Activated T-helper 2 cell treated with anti-CD3 and anti-CD28 coated beads, Interferon-gamma antibody, Interleukin-2, Interleukin-4, amounts not matched to agents 10 μg/mL and 5 μg/mL and 100 μg/mL, durations not matched to agents 14 hours and 24 hours and 36 hours (primary cell): ENCODE measurements around the gene AKAP6. TPM values are rescaled to one million over a fixed set of nuclear protein-coding genes. Genes with fewer than 3 reads are reported as not detected.
"Not testable (repeated sequence)": the region's sequence is repeated elsewhere in the genome, so short reads cannot be mapped to it uniquely, and the experiment has no call there.

ENCODE experiments used
- DNase-seq: peaks from one replicate; pipeline ENCODE4 v3.0.0; 2021; ENCODE audit warnings: low spot score
- H3K27ac Mint-ChIP-seq: one replicate; pipeline ENCODE4 v1.8.0; 2021; ENCODE audit warnings: mixed read lengths
- H3K27me3 Mint-ChIP-seq: one replicate; pipeline ENCODE4 v1.8.0; 2021; ENCODE audit warnings: low read depth, mixed read lengths
- H3K36me3 Mint-ChIP-seq: one replicate; pipeline ENCODE4 v1.8.0; 2021; ENCODE audit warnings: low read depth, mixed read lengths
- H3K4me1 Mint-ChIP-seq: one replicate; pipeline ENCODE4 v1.8.0; 2021; ENCODE audit warnings: low read depth, mixed read lengths
- H3K4me3 Mint-ChIP-seq: one replicate; pipeline ENCODE4 v1.8.0; 2021; ENCODE audit warnings: low read depth, mild to moderate bottlenecking, moderate library complexity, mixed read lengths
- H3K9me3 Mint-ChIP-seq: one replicate; pipeline ENCODE4 v1.8.0; 2021; ENCODE audit warnings: mixed read lengths
- intact Hi-C: fragments of 100-400 bp; cut with micrococcal nuclease; formaldehyde crosslinking; loops from one replicate; pipeline ENCODE4 v1.15.1; 2023
- total RNA-seq: library from RNA; stranded (reverse); gene quantifications from 2 replicates; pipeline ENCODE4 v1.2.3, GENCODE V29; 2022

The AKAP6 gene
- total RNA-seq, 1 donor from 2014 or later, result 1.0 TPM

- H3K27ac Mint-ChIP-seq, result no peak overlapping the region
- peaks cover 2% of the 10 kb centered on the region for H3K27me3 Mint-ChIP-seq
- no peaks in the 10 kb centered on the region for H3K9me3 Mint-ChIP-seq
- no peak overlapping the region for H3K4me3 Mint-ChIP-seq
- no peak for DNase-seq
- H3K36me3 Mint-ChIP-seq, result no peaks in the 10 kb centered on the region
- intact Hi-C loops, result no loop called here
- H3K4me1 Mint-ChIP-seq, result peaks cover 4% of the 10 kb centered on the region
Observed at GRCh38 chr14:32383364-32384009, 54.4 kb downstream of the AKAP6 start.

GRCh38 chr14:32384464-32384863, 55.4 kb downstream of the AKAP6 start:
- Mint-ChIP-seq H3K4me1 (peaks cover 3% of the 10 kb centered on the region), H3K9me3 (no peaks in the 10 kb centered on the region), H3K27ac (no peak overlapping the region), H3K4me3 (no peak overlapping the region), H3K27me3 (peaks cover 2% of the 10 kb centered on the region), H3K36me3 (no peaks in the 10 kb centered on the region)
- DNase-seq, result no peak
- intact Hi-C loops, result no loop called here

GRCh38 chr14:32387295-32387694, 58.2 kb downstream of the AKAP6 start:
- H3K4me3 Mint-ChIP-seq, H3K4me1 Mint-ChIP-seq, H3K27me3 Mint-ChIP-seq, DNase-seq, H3K27ac Mint-ChIP-seq, H3K36me3 Mint-ChIP-seq, intact Hi-C loops, H3K9me3 Mint-ChIP-seq: not testable (repeated sequence)

GRCh38 chr14:32393119-32393518, 64.0 kb downstream of the AKAP6 start:
- Mint-ChIP-seq H3K4me1 (no peaks in the 10 kb centered on the region), H3K4me3 (no peak overlapping the region), H3K9me3 (no peaks in the 10 kb centered on the region), H3K36me3 (no peaks in the 10 kb centered on the region), H3K27me3 (peaks cover 7% of the 10 kb centered on the region), H3K27ac (no peak overlapping the region)
- intact Hi-C loops, result no loop called here
- DNase-seq, result no peak

- Mint-ChIP-seq H3K27ac (no peak overlapping the region), H3K27me3 (peaks cover 5% of the 10 kb centered on the region), H3K9me3 (no peaks in the 10 kb centered on the region), H3K36me3 (no peaks in the 10 kb centered on the region), H3K4me1 (no peaks in the 10 kb centered on the region), H3K4me3 (no peak overlapping the region)
- intact Hi-C loops, result no loop called here
- DNase-seq, result no peak
Observed at GRCh38 chr14:32394038-32394437, 64.9 kb downstream of the AKAP6 start.

GRCh38 chr14:32396885-32397284, 67.8 kb downstream of the AKAP6 start:
- no peak for DNase-seq
- intact Hi-C loops, result no loop called here
- Mint-ChIP-seq H3K36me3 (no peaks in the 10 kb centered on the region), H3K27me3 (no peaks in the 10 kb centered on the region), H3K27ac (no peak overlapping the region), H3K4me3 (no peak overlapping the region), H3K9me3 (no peaks in the 10 kb centered on the region), H3K4me1 (no peaks in the 10 kb centered on the region)

GRCh38 chr14:32397861-32398640, 69.0 kb downstream of the AKAP6 start:
- DNase-seq, result no peak
- no peaks in the 10 kb centered on the region for H3K36me3 Mint-ChIP-seq
- H3K9me3 Mint-ChIP-seq, result no peaks in the 10 kb centered on the region
- H3K4me3 Mint-ChIP-seq, result no peak overlapping the region
- intact Hi-C loops, result no loop called here
- H3K27me3 Mint-ChIP-seq, result no peaks in the 10 kb centered on the region
- no peaks in the 10 kb centered on the region for H3K4me1 Mint-ChIP-seq
- H3K27ac Mint-ChIP-seq, result no peak overlapping the region

GRCh38 chr14:32399920-32400319, 70.8 kb downstream of the AKAP6 start:
- H3K4me1 Mint-ChIP-seq, result no peaks in the 10 kb centered on the region
- H3K36me3 Mint-ChIP-seq, result no peaks in the 10 kb centered on the region
- no peak overlapping the region for H3K4me3 Mint-ChIP-seq
- H3K27ac Mint-ChIP-seq, result no peak overlapping the region
- DNase-seq, result no peak
- H3K27me3 Mint-ChIP-seq, result no peaks in the 10 kb centered on the region
- no peaks in the 10 kb centered on the region for H3K9me3 Mint-ChIP-seq
- intact Hi-C loops, result no loop called here

GRCh38 chr14:32400480-32400879, 71.4 kb downstream of the AKAP6 start:
- no peaks in the 10 kb centered on the region for H3K9me3 Mint-ChIP-seq
- no peaks in the 10 kb centered on the region for H3K36me3 Mint-ChIP-seq
- no peaks in the 10 kb centered on the region for H3K4me1 Mint-ChIP-seq
- no peak overlapping the region for H3K27ac Mint-ChIP-seq
- intact Hi-C loops, result no loop called here
- H3K4me3 Mint-ChIP-seq, result no peak overlapping the region
- no peak for DNase-seq
- H3K27me3 Mint-ChIP-seq, result peaks cover 2% of the 10 kb centered on the region

GRCh38 chr14:32403021-32403420, 73.9 kb downstream of the AKAP6 start:
- Mint-ChIP-seq H3K4me3 (no peak overlapping the region), H3K27ac (no peak overlapping the region), H3K4me1 (no peaks in the 10 kb centered on the region), H3K27me3 (peaks cover 2% of the 10 kb centered on the region), H3K9me3 (no peaks in the 10 kb centered on the region), H3K36me3 (no peaks in the 10 kb centered on the region)
- intact Hi-C loops, result no loop called here
- DNase-seq, result no peak

GRCh38 chr14:32403688-32404087, 74.6 kb downstream of the AKAP6 start:
- no peak overlapping the region for H3K4me3 Mint-ChIP-seq
- H3K36me3 Mint-ChIP-seq, result no peaks in the 10 kb centered on the region
- DNase-seq, result no peak
- H3K9me3 Mint-ChIP-seq, result no peaks in the 10 kb centered on the region
- intact Hi-C loops, result no loop called here
- peaks cover 2% of the 10 kb centered on the region for H3K27me3 Mint-ChIP-seq
- H3K27ac Mint-ChIP-seq, result no peak overlapping the region
- no peaks in the 10 kb centered on the region for H3K4me1 Mint-ChIP-seq

- H3K36me3 Mint-ChIP-seq, result no peaks in the 10 kb centered on the region
- no peak for DNase-seq
- peaks cover 2% of the 10 kb centered on the region for H3K27me3 Mint-ChIP-seq
- H3K4me1 Mint-ChIP-seq, result no peaks in the 10 kb centered on the region
- intact Hi-C loops, result no loop called here
- no peak overlapping the region for H3K27ac Mint-ChIP-seq
- no peak overlapping the region for H3K4me3 Mint-ChIP-seq
- H3K9me3 Mint-ChIP-seq, result no peaks in the 10 kb centered on the region
Observed at GRCh38 chr14:32404784-32405573, 75.9 kb downstream of the AKAP6 start.

- intact Hi-C loops, result no loop called here
- Mint-ChIP-seq H3K9me3 (no peaks in the 10 kb centered on the region), H3K36me3 (no peaks in the 10 kb centered on the region), H3K4me3 (no peak overlapping the region), H3K27ac (no peak overlapping the region), H3K4me1 (no peaks in the 10 kb centered on the region), H3K27me3 (peaks cover 2% of the 10 kb centered on the region)
- no peak for DNase-seq
Observed at GRCh38 chr14:32405856-32406255, 76.8 kb downstream of the AKAP6 start.
